WTC11 (cell line): ENCODE measurements around the gene FRMD5. TPM values are rescaled to one million over a fixed set of nuclear protein-coding genes. Genes with fewer than 3 reads are reported as not detected.

Experiments used
- ATAC-seq: fragments of 200-7000 bp; cut with Tn5 transposase; 2 replicates; pipeline ENCODE4 v1.10.0; 2021; ENCODE audit warnings: mild to moderate bottlenecking, moderate library complexity
- CTCF ChIA-PET: fragments of 300-600 bp; sonication (Branson Sonifier 250); formaldehyde crosslinking; loops from one replicate; lab custom pipeline; 2021; ENCODE audit warnings: antibody characterized with exemption; lab: Charles Lee
- POLR2A ChIA-PET: fragments of 350-600 bp; sonication (Branson Sonifier 250); formaldehyde crosslinking; loops from one replicate; lab custom pipeline; 2021; ENCODE audit warnings: antibody characterized with exemption; lab: Charles Lee
- DNase-seq: peaks from one replicate; pipeline ENCODE4 v3.0.0; 2021; ENCODE audit warnings: low spot score
- H3K27ac Mint-ChIP-seq: 2 replicates; pipeline ENCODE4 v1.8.0; 2021; ENCODE audit warnings: mixed read lengths
- H3K27me3 Mint-ChIP-seq: 2 replicates; pipeline ENCODE4 v1.8.0; 2021; ENCODE audit warnings: low read depth, mild to moderate bottlenecking, moderate library complexity, mixed read lengths
- H3K36me3 Mint-ChIP-seq: 2 replicates; pipeline ENCODE4 v1.8.0; 2021; ENCODE audit warnings: mixed read lengths
- H3K4me1 Mint-ChIP-seq: 2 replicates; pipeline ENCODE4 v1.8.0; 2022; ENCODE audit warnings: mixed read lengths
- H3K4me3 Mint-ChIP-seq: 2 replicates; pipeline ENCODE4 v1.8.0; 2021; ENCODE audit warnings: mild to moderate bottlenecking, moderate library complexity, mixed read lengths
- H3K9me3 Mint-ChIP-seq: 2 replicates; pipeline ENCODE4 v1.8.0; 2021; ENCODE audit warnings: mixed read lengths
- ATF1 ChIP-seq: sonication (generic); formaldehyde crosslinking; IDR thresholded peaks from 2 replicates; pipeline ENCODE4 v1.8.1; 2023; ENCODE audit warnings: mild to moderate bottlenecking, moderate library complexity, missing genetic modification reagents
- FOXP1 ChIP-seq: sonication (generic); formaldehyde crosslinking; IDR thresholded peaks from 2 replicates; pipeline ENCODE4 v1.8.0; 2022; ENCODE audit warnings: missing genetic modification reagents, mild to moderate bottlenecking, moderate library complexity, borderline replicate concordance
- GABPB1 ChIP-seq: sonication (generic); formaldehyde crosslinking; IDR thresholded peaks from 2 replicates; pipeline ENCODE4 v1.8.1; 2023; ENCODE audit warnings: mild to moderate bottlenecking, missing genetic modification reagents
- GRHL2 ChIP-seq: fragments of 250-450 bp; sonication (Bioruptor Pico); IDR thresholded peaks from 2 replicates; pipeline ENCODE4 v1.8.0; 2022; ENCODE audit warnings: mild to moderate bottlenecking, moderate library complexity; ENCODE audit not compliant: insufficient replicate concordance, severe bottlenecking
- NFATC4 ChIP-seq: fragments of 250-450 bp; sonication (Bioruptor Pico); IDR thresholded peaks from 2 replicates; pipeline ENCODE4 v1.9.0; 2021; ENCODE audit warnings: mild to moderate bottlenecking
- OVOL2 ChIP-seq: fragments of 250-450 bp; sonication (Bioruptor Pico); IDR thresholded peaks from 2 replicates; pipeline ENCODE4 v1.9.0; 2021; ENCODE audit warnings: mild to moderate bottlenecking, borderline replicate concordance
- SMAD3 ChIP-seq: sonication (generic); formaldehyde crosslinking; IDR thresholded peaks from 2 replicates; pipeline ENCODE4 v1.8.0; 2022; ENCODE audit warnings: missing genetic modification reagents, mild to moderate bottlenecking, borderline replicate concordance
- TP53 ChIP-seq: sonication (generic); formaldehyde crosslinking; IDR thresholded peaks from 2 replicates; pipeline ENCODE4 v1.8.1; 2023; ENCODE audit warnings: mild to moderate bottlenecking, missing genetic modification reagents
- ZNF121 ChIP-seq: sonication (generic); formaldehyde crosslinking; IDR thresholded peaks from 2 replicates; pipeline ENCODE4 v1.8.0; 2023; ENCODE audit warnings: missing genetic modification reagents
- ZNF416 ChIP-seq: fragments of 250-450 bp; sonication (Bioruptor Pico); IDR thresholded peaks from 2 replicates; pipeline ENCODE4 v1.9.0; 2021; ENCODE audit warnings: mild to moderate bottlenecking, inconsistent platforms
- ZNF671 ChIP-seq: fragments of 250-450 bp; sonication (Bioruptor Pico); IDR thresholded peaks from 2 replicates; pipeline ENCODE4 v1.8.0; 2021; ENCODE audit warnings: mild to moderate bottlenecking
- total RNA-seq: library from RNA; stranded (reverse); gene quantifications from 3 replicates; pipeline ENCODE4 v1.2.3, GENCODE V29; 2021
- TF ChIP-seq, protein P1 (sequence below): fragments of 200-600 bp; IDR thresholded peaks from 2 replicates; pipeline ENCODE4 v1.8.0; 2022; ENCODE audit warnings: antibody characterized with exemption
- TF ChIP-seq, protein P2 (sequence below): sonication (generic); formaldehyde crosslinking; IDR thresholded peaks from 2 replicates; pipeline ENCODE4 v1.8.1; 2022; ENCODE audit warnings: mild to moderate bottlenecking, moderate library complexity, missing genetic modification reagents
- TF ChIP-seq, protein P3 (sequence below): fragments of 250-450 bp; sonication (Bioruptor Pico); IDR thresholded peaks from 2 replicates; pipeline ENCODE4 v1.9.0; 2021; ENCODE audit warnings: mild to moderate bottlenecking
- TF ChIP-seq, protein P4 (sequence below): sonication (generic); formaldehyde crosslinking; IDR thresholded peaks from 2 replicates; pipeline ENCODE4 v1.8.0; 2022; ENCODE audit warnings: missing genetic modification reagents
- TF ChIP-seq, protein P5 (sequence below): sonication (generic); formaldehyde crosslinking; IDR thresholded peaks from 2 replicates; pipeline ENCODE4 v1.8.1; 2023; ENCODE audit warnings: mild to moderate bottlenecking, moderate library complexity, missing genetic modification reagents
- TF ChIP-seq, protein P6 (sequence below): fragments of 250-450 bp; sonication (Bioruptor Pico); IDR thresholded peaks from 2 replicates; pipeline ENCODE4 v1.9.0; 2021; ENCODE audit warnings: mild to moderate bottlenecking
- TF ChIP-seq, protein P7 (sequence below): sonication (generic); formaldehyde crosslinking; IDR thresholded peaks from 2 replicates; pipeline ENCODE4 v1.8.1; 2022; ENCODE audit warnings: mild to moderate bottlenecking, missing genetic modification reagents, moderate library complexity, borderline replicate concordance

FRMD5 gene
- total RNA-seq, 1 experiment from 2014 or later: 14.1 TPM

DNA sequence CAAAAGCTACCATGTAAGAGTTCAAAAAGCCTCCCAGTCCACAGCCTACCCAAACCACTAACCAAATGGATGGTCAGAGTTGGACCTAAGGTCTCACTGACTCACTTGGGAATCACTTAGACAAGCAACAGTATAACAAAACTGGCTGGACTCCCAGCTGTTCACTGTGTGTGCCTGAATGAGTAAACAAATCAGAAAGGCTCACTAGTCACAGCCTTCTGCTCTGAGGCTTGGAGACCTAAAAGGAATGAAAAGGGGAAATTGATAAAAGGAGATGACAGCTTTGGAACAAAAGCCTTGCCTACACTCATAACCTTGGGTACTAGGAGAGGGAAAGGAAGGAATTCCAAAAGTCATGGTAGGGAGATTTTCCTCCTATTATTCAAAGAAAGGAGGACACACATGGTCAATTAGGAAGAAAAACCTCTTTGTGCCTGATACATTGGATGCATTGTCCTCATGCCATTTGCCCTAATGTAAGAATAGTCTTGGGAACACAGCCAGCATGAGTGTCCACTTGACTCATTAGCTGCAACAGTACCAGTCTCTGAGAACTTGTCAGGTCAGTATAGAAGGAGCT lies 92.3 kb downstream of the FRMD5 start (continued):
- TF ChIP-seq, protein P1, sequence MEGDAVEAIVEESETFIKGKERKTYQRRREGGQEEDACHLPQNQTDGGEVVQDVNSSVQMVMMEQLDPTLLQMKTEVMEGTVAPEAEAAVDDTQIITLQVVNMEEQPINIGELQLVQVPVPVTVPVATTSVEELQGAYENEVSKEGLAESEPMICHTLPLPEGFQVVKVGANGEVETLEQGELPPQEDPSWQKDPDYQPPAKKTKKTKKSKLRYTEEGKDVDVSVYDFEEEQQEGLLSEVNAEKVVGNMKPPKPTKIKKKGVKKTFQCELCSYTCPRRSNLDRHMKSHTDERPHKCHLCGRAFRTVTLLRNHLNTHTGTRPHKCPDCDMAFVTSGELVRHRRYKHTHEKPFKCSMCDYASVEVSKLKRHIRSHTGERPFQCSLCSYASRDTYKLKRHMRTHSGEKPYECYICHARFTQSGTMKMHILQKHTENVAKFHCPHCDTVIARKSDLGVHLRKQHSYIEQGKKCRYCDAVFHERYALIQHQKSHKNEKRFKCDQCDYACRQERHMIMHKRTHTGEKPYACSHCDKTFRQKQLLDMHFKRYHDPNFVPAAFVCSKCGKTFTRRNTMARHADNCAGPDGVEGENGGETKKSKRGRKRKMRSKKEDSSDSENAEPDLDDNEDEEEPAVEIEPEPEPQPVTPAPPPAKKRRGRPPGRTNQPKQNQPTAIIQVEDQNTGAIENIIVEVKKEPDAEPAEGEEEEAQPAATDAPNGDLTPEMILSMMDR: no peak
- TF ChIP-seq, protein P2, sequence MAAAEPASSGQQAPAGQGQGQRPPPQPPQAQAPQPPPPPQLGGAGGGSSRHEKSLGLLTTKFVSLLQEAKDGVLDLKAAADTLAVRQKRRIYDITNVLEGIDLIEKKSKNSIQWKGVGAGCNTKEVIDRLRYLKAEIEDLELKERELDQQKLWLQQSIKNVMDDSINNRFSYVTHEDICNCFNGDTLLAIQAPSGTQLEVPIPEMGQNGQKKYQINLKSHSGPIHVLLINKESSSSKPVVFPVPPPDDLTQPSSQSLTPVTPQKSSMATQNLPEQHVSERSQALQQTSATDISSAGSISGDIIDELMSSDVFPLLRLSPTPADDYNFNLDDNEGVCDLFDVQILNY (CRISPR knock-in tag): no peak
- TF ChIP-seq ZNF416 (CRISPR knock-in tag): no peak
- no peak for TF ChIP-seq GRHL2
- no peak for TF ChIP-seq TP53 (CRISPR knock-in tag)

DNA sequence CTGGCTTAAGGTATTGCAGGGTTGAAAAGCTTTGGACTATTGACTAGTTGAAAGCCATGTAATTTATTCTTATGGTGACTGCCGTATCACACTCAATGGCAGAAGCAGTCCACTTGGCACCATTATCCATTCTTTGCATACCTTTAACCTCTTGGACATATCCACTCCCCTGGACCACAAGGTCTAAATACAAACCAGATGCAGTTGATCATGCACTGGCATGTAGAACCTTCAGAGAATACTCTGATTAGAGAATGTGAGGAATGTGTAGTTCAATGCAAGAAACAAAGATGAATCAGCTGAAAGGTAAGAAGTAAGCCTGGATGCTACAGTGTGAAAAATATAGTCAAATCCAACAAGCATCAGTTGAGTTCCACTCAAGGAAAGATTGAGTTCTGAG lies 93.1 kb downstream of the FRMD5 start:
- ChIA-PET POLR2A (interaction anchor here (0.5 kb wide), 1 partner anchor 15 kb away, joined by 3 read pairs; no protein-coding TSS in a partner anchor), CTCF (interaction anchor here (1.0 to 1.6 kb wide), 2 partner anchors 198 to 221 kb away, joined by 3 read pairs; no protein-coding TSS in a partner anchor)
- DNase-seq (no peak), ATAC-seq (no peak)
- Mint-ChIP-seq H3K4me1 (peaks cover 15% of the 10 kb centered on the region), H3K36me3 (no peaks in the 10 kb centered on the region), H3K27me3 (no peaks in the 10 kb centered on the region), H3K4me3 (no peak overlapping the region), H3K27ac (peak overlapping the region; percentile 43), H3K9me3 (no peaks in the 10 kb centered on the region)
- TF ChIP-seq, protein P3, sequence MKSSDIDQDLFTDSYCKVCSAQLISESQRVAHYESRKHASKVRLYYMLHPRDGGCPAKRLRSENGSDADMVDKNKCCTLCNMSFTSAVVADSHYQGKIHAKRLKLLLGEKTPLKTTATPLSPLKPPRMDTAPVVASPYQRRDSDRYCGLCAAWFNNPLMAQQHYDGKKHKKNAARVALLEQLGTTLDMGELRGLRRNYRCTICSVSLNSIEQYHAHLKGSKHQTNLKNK (CRISPR knock-in tag): no peak
- TF ChIP-seq, protein P4, sequence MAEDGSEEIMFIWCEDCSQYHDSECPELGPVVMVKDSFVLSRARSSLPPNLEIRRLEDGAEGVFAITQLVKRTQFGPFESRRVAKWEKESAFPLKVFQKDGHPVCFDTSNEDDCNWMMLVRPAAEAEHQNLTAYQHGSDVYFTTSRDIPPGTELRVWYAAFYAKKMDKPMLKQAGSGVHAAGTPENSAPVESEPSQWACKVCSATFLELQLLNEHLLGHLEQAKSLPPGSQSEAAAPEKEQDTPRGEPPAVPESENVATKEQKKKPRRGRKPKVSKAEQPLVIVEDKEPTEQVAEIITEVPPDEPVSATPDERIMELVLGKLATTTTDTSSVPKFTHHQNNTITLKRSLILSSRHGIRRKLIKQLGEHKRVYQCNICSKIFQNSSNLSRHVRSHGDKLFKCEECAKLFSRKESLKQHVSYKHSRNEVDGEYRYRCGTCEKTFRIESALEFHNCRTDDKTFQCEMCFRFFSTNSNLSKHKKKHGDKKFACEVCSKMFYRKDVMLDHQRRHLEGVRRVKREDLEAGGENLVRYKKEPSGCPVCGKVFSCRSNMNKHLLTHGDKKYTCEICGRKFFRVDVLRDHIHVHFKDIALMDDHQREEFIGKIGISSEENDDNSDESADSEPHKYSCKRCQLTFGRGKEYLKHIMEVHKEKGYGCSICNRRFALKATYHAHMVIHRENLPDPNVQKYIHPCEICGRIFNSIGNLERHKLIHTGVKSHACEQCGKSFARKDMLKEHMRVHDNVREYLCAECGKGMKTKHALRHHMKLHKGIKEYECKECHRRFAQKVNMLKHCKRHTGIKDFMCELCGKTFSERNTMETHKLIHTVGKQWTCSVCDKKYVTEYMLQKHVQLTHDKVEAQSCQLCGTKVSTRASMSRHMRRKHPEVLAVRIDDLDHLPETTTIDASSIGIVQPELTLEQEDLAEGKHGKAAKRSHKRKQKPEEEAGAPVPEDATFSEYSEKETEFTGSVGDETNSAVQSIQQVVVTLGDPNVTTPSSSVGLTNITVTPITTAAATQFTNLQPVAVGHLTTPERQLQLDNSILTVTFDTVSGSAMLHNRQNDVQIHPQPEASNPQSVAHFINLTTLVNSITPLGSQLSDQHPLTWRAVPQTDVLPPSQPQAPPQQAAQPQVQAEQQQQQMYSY (CRISPR knock-in tag): no peak
- no peak for TF ChIP-seq FOXP1
- TF ChIP-seq ZNF671: no peak
- TF ChIP-seq, protein P5, sequence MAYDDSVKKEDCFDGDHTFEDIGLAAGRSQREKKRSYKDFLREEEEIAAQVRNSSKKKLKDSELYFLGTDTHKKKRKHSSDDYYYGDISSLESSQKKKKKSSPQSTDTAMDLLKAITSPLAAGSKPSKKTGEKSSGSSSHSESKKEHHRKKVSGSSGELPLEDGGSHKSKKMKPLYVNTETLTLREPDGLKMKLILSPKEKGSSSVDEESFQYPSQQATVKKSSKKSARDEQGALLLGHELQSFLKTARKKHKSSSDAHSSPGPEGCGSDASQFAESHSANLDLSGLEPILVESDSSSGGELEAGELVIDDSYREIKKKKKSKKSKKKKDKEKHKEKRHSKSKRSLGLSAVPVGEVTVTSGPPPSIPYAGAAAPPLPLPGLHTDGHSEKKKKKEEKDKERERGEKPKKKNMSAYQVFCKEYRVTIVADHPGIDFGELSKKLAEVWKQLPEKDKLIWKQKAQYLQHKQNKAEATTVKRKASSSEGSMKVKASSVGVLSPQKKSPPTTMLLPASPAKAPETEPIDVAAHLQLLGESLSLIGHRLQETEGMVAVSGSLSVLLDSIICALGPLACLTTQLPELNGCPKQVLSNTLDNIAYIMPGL (CRISPR knock-in tag): no peak
- TF ChIP-seq ZNF121 (CRISPR knock-in tag): no peak
- TF ChIP-seq ATF1 (CRISPR knock-in tag): no peak
- TF ChIP-seq, protein P6, sequence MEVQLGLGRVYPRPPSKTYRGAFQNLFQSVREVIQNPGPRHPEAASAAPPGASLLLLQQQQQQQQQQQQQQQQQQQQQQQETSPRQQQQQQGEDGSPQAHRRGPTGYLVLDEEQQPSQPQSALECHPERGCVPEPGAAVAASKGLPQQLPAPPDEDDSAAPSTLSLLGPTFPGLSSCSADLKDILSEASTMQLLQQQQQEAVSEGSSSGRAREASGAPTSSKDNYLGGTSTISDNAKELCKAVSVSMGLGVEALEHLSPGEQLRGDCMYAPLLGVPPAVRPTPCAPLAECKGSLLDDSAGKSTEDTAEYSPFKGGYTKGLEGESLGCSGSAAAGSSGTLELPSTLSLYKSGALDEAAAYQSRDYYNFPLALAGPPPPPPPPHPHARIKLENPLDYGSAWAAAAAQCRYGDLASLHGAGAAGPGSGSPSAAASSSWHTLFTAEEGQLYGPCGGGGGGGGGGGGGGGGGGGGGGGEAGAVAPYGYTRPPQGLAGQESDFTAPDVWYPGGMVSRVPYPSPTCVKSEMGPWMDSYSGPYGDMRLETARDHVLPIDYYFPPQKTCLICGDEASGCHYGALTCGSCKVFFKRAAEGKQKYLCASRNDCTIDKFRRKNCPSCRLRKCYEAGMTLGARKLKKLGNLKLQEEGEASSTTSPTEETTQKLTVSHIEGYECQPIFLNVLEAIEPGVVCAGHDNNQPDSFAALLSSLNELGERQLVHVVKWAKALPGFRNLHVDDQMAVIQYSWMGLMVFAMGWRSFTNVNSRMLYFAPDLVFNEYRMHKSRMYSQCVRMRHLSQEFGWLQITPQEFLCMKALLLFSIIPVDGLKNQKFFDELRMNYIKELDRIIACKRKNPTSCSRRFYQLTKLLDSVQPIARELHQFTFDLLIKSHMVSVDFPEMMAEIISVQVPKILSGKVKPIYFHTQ (CRISPR knock-in tag): no peak
- TF ChIP-seq NFATC4 (CRISPR knock-in tag): no peak
- no peak for TF ChIP-seq GABPB1 (CRISPR knock-in tag)
- TF ChIP-seq, protein P7, sequence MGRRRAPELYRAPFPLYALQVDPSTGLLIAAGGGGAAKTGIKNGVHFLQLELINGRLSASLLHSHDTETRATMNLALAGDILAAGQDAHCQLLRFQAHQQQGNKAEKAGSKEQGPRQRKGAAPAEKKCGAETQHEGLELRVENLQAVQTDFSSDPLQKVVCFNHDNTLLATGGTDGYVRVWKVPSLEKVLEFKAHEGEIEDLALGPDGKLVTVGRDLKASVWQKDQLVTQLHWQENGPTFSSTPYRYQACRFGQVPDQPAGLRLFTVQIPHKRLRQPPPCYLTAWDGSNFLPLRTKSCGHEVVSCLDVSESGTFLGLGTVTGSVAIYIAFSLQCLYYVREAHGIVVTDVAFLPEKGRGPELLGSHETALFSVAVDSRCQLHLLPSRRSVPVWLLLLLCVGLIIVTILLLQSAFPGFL (CRISPR knock-in tag): no peak
- TF ChIP-seq OVOL2: no peak
- TF ChIP-seq SMAD3: no peak
- TF ChIP-seq, protein P2 (CRISPR knock-in tag): no peak
